OCI-LY1 (cell line): ENCODE measurements around the gene KRT3.

Experiments used
- H2AFZ ChIP-seq: fragments of 200-600 bp; sonication (generic), shearing (Covaris generic); 2 replicates; pipeline ENCODE4 v1.6.0; 2014; ENCODE audit warnings: antibody characterized with exemption, mild to moderate bottlenecking, low read length
- H3F3A ChIP-seq: fragments of 200-600 bp; sonication (generic), shearing (Covaris generic); 2 replicates; pipeline ENCODE4 v1.6.0; 2014; ENCODE audit warnings: mild to moderate bottlenecking, antibody characterized with exemption, low read length, moderate library complexity; ENCODE audit not compliant: insufficient read depth
- H3K27ac ChIP-seq: fragments of 200-600 bp; sonication (generic); 2 replicates; pipeline ENCODE4 v1.5.1; 2014; ENCODE audit warnings: low read length, mixed run types, mild to moderate bottlenecking, low read depth; ENCODE audit not compliant: poor library complexity, severe bottlenecking
- H3K27me3 ChIP-seq: fragments of 200-600 bp; sonication (generic); 2 replicates; pipeline ENCODE4 v1.6.0; 2014; ENCODE audit warnings: antibody characterized with exemption, mild to moderate bottlenecking, low read length, moderate library complexity; ENCODE audit not compliant: insufficient read depth
- H3K36me3 ChIP-seq: fragments of 200-600 bp; sonication (generic); 2 replicates; pipeline ENCODE4 v1.6.1; 2014; ENCODE audit warnings: mild to moderate bottlenecking, antibody characterized with exemption, low read length, moderate library complexity, mixed read lengths; ENCODE audit not compliant: insufficient read depth
- H3K4me1 ChIP-seq: fragments of 200-600 bp; sonication (generic); 2 replicates; pipeline ENCODE4 v1.5.1; 2014; ENCODE audit warnings: mild to moderate bottlenecking, low read length, moderate library complexity; ENCODE audit not compliant: insufficient read depth, severe bottlenecking
- H3K4me2 ChIP-seq: fragments of 200-600 bp; sonication (generic), shearing (Covaris generic); 2 replicates; pipeline ENCODE4 v1.6.1; 2014; ENCODE audit warnings: low read length
- H3K4me3 ChIP-seq: fragments of 200-600 bp; sonication (generic); 2 replicates; pipeline ENCODE4 v1.5.1; 2014; ENCODE audit warnings: low read length, low read depth, mild to moderate bottlenecking, mixed read lengths; ENCODE audit not compliant: poor library complexity, severe bottlenecking
- H3K79me2 ChIP-seq: fragments of 200-600 bp; shearing (Covaris generic); 2 replicates; pipeline ENCODE4 v1.6.1; 2016; ENCODE audit warnings: mixed run types, low read length, mixed read lengths; ENCODE audit not compliant: insufficient read depth
- H3K9ac ChIP-seq: fragments of 200-600 bp; sonication (generic), shearing (Covaris generic); 2 replicates; pipeline ENCODE4 v1.6.1; 2014; ENCODE audit warnings: mild to moderate bottlenecking, low read length, mixed read lengths
- H3K9me2 ChIP-seq: fragments of 200-600 bp; sonication (generic), shearing (Covaris generic); 2 replicates; pipeline ENCODE4 v1.6.1; 2014; ENCODE audit warnings: low read depth, mild to moderate bottlenecking, low read length, mixed read lengths
- H3K9me3 ChIP-seq: fragments of 200-600 bp; shearing (Covaris generic); 2 replicates; pipeline ENCODE4 v1.6.1; 2014; ENCODE audit warnings: low read length, mixed read lengths
- H4K20me1 ChIP-seq: fragments of 200-600 bp; sonication (generic), shearing (Covaris generic); 2 replicates; pipeline ENCODE4 v1.6.0; 2016; ENCODE audit warnings: mild to moderate bottlenecking, low read length; ENCODE audit not compliant: insufficient read depth
- CTCF ChIP-seq: fragments of 200-600 bp; sonication (generic), shearing (Covaris generic); IDR thresholded peaks from 2 replicates; pipeline ENCODE4 v1.5.1; 2017; ENCODE audit warnings: mild to moderate bottlenecking, antibody characterized with exemption, low read length, moderate library complexity, mixed read lengths
- EZH2 ChIP-seq: fragments of 200-600 bp; sonication (generic), shearing (Covaris generic); IDR thresholded peaks from 2 replicates; pipeline ENCODE4 v1.8.0; 2017; ENCODE audit warnings: borderline replicate concordance, mixed run types, mild to moderate bottlenecking, antibody characterized with exemption, low read length, moderate library complexity, mixed read lengths

Gene KRT3

DNA sequence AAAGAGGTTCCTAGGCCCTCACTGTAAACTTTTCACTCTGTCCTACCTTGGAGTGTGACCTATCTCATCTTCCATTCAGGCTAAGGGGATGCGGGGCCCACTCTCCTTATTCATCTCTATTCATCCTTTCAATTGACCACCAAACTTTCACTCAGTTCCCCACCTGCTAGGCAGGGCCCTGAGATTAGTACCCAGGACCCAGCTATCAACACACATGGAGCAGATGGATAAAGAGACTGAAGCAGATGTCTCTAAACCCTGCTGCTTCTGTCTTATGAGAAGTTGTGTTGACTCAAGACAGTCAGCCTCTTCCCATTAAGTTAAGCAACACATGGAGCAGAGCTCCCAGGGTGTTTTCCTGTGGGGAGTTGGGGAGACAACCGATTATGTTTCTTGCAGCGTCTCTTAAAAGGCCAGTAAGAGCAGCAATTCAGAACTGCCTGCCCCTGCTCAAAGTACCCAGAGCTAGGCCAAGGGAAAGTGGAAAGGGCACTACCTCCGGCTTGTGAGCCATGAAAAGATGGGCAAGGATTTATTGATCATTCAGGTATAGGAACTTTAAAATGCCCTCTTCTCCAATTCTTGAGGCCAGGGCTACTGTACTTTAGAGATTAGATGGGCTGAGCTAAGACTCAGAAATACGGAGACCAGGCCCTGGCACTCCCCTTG lies 29.4 kb downstream of the KRT3 start:
- no peaks in the 10 kb centered on the region for H3K36me3 ChIP-seq
- no peak overlapping the region for H3K4me3 ChIP-seq
- TF ChIP-seq CTCF (no peak), EZH2 (no peak)
- H3K27ac ChIP-seq = no peak overlapping the region
- H3K4me1 ChIP-seq = no peaks in the 10 kb centered on the region
- H3K79me2 ChIP-seq = no peaks in the 10 kb centered on the region
- H3K9me2 ChIP-seq = no peaks in the 10 kb centered on the region
- no peaks in the 10 kb centered on the region for H3K27me3 ChIP-seq
- no peaks in the 10 kb centered on the region for H3K9me3 ChIP-seq
- no peak overlapping the region for H3K9ac ChIP-seq
- no peak overlapping the region for H2AFZ ChIP-seq
- H3K4me2 ChIP-seq = no peak overlapping the region
- H3F3A ChIP-seq = no peaks in the 10 kb centered on the region
- no peaks in the 10 kb centered on the region for H4K20me1 ChIP-seq

GRCh38 chr12:52765702-52766101 lies 30.2 kb downstream of the KRT3 start:
- no peaks in the 10 kb centered on the region for H3K9me2 ChIP-seq
- no peak overlapping the region for H3K4me2 ChIP-seq
- TF ChIP-seq EZH2 (no peak), CTCF (no peak)
- H4K20me1 ChIP-seq = no peaks in the 10 kb centered on the region
- no peak overlapping the region for H3K4me3 ChIP-seq
- H2AFZ ChIP-seq = no peak overlapping the region
- no peak overlapping the region for H3K27ac ChIP-seq
- no peaks in the 10 kb centered on the region for H3K4me1 ChIP-seq
- H3F3A ChIP-seq = no peaks in the 10 kb centered on the region
- H3K79me2 ChIP-seq = no peaks in the 10 kb centered on the region
- H3K9ac ChIP-seq = no peak overlapping the region
- no peaks in the 10 kb centered on the region for H3K36me3 ChIP-seq
- no peaks in the 10 kb centered on the region for H3K9me3 ChIP-seq
- no peaks in the 10 kb centered on the region for H3K27me3 ChIP-seq

- no peak for TF ChIP-seq EZH2
- TF ChIP-seq CTCF = no peak
- H3K9me2 ChIP-seq = no peaks in the 10 kb centered on the region
- no peaks in the 10 kb centered on the region for H3K4me1 ChIP-seq
- no peak overlapping the region for H3K9ac ChIP-seq
- no peaks in the 10 kb centered on the region for H3K36me3 ChIP-seq
- no peaks in the 10 kb centered on the region for H3K27me3 ChIP-seq
- no peaks in the 10 kb centered on the region for H3K79me2 ChIP-seq
- H4K20me1 ChIP-seq = no peaks in the 10 kb centered on the region
- H3K4me2 ChIP-seq = no peak overlapping the region
- no peaks in the 10 kb centered on the region for H3F3A ChIP-seq
- H2AFZ ChIP-seq = no peak overlapping the region
- H3K9me3 ChIP-seq = peaks cover 2% of the 10 kb centered on the region; the same call in 1 of the 2 replicates
- H3K4me3 ChIP-seq = no peak overlapping the region
- no peak overlapping the region for H3K27ac ChIP-seq
Observed at GRCh38 chr12:52763991-52764390, 31.9 kb downstream of the KRT3 start.
